Subcutaneous adipose tissue (tissue), 4 donors: ENCODE results near the gene UBAP2. TPM values are rescaled to one million over a fixed set of nuclear protein-coding genes. Genes with fewer than 3 reads are reported as not detected.

ENCODE experiments used
- CTCF ChIP-seq: fragments of 450-650 bp; IDR thresholded peaks from one replicate; pipeline ENCODE4 v1.5.1; 2016; ENCODE audit warnings: low read depth, mild to moderate bottlenecking, control low read depth, antibody characterized with exemption, moderate library complexity
- total RNA-seq, 4 donors: library from RNA; depleted of rRNA; stranded (reverse); fragments of >200 nt; gene quantifications; one replicate each; pipeline ENCODE4 v1.1.0, GENCODE V29; 2016

UBAP2 gene
- total RNA-seq, 4 donors from 2014 or later, result 20.5 to 29.6 (median 22.7) TPM

DNA sequence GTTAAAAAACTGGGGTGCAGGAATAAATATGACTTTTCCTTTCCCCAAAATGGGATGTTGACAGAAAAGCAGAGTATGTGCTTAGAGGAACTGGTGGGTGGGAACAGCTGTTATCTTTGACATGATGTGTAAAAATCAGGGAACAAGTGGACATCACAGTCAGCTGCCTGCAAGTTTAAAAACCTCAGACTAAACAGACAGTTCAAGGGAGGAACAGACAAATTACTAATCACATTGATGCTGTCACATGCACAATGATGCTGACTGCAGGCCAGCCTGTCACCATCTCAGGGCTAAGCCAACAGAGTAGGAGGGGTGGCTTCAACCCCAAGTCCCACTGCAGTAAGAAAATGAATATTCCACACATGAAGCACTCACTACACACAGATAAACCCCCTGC, 38.2 kb upstream of the UBAP2 start:
- no peak for TF ChIP-seq CTCF

- no peak for TF ChIP-seq CTCF
These were observed 37.2 kb upstream of the UBAP2 start for GRCh38 chr9:34085581-34086500.

GRCh38 chr9:34084562-34084961, 35.9 kb upstream of the UBAP2 start:
- TF ChIP-seq CTCF, result no peak

DNA sequence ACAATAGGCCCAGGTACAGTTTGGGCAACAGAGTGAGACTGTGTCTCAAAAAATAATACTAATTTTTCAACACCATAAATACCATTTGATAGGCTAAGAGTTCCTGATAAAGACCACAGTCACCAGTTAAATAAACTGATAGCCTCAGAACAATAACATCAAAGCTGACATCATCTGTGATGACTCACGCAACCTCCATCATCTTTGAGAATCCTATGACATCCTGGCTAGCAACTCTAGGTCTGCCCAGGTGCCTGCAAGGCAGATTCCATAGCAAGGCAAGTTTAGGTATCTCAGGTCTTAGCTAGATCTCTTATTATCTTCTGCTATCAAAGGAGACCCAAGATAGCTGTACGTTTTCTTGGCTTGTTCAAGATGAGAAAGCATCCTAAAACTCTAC, 30.5 kb upstream of the UBAP2 start:
- TF ChIP-seq CTCF, result no peak

- TF ChIP-seq CTCF, result no peak
These were observed 24.3 kb upstream of the UBAP2 start for GRCh38 chr9:34072868-34073590.

DNA sequence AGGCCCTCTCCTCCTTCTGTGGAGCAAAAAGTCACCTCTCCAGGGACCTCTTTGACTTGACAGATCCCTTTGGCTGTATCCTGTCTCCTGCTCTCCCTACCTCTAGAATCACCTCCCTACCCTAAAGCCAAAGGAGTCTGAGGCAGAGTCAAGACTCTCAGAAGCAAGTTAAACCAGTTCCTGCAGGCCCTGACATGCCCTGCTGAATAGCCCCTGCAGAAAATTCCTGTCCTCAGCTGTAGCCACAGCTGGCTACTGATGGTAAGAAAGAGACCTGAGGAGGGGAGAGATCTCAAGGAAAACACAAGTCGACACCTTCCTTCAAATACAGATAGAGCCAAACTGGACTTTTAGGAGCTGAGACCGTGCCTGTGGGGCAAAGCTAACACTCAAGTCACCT, 23.7 kb upstream of the UBAP2 start:
- TF ChIP-seq CTCF, result no peak

DNA sequence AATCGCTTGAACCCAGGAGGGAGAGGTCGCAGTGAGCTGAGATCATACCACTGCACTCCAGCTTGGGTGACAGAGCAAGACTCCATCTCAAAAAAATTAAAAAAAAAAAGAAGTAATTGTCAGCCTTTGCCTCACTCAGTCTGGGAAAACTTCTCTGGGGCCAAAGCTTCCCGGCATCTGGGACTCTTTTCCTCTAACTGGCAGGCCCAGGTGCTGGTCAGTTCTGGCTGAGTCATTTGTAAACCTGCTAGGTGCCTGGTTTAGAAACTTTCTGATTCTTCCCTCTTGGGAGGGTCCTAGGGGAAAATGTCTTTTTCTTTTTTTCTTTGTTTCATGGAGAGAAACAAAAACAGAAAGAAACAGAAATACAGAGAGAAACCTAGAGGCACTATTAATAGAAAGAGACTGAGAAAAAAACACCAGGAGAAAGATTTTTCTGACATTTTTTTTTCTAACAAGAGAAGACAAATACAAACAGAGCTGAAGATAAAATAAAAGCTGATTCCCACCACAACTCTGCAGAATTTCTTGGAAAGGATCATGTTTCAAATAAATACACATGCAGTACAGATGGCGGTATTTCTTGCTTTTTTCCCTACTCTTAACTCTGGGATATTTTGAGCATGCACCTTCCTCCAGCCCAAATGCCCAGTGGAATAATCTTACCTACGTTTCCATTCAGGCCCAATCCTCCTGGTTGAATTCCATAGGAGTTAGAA, 22.1 kb upstream of the UBAP2 start:
- no peak for TF ChIP-seq CTCF
